Activated naive CD8-positive, alpha-beta T cell (primary cell): Measurements from ENCODE around the gene EPHB2.

ENCODE experiments used
- H3K27ac Mint-ChIP-seq: one replicate; pipeline ENCODE4 v1.8.0; 2021; ENCODE audit warnings: mixed read lengths
- H3K27me3 Mint-ChIP-seq: one replicate; pipeline ENCODE4 v1.8.0; 2021; ENCODE audit warnings: mixed read lengths
- H3K36me3 Mint-ChIP-seq: one replicate; pipeline ENCODE4 v1.8.0; 2021; ENCODE audit warnings: mixed read lengths
- H3K4me1 Mint-ChIP-seq: one replicate; pipeline ENCODE4 v1.8.0; 2021; ENCODE audit warnings: low read depth, mixed read lengths
- H3K4me3 Mint-ChIP-seq: one replicate; pipeline ENCODE4 v1.8.0; 2021; ENCODE audit warnings: mild to moderate bottlenecking, mixed read lengths
- H3K9me3 Mint-ChIP-seq: one replicate; pipeline ENCODE4 v1.8.0; 2021; ENCODE audit warnings: low read depth, mixed read lengths

The EPHB2 gene

DNA sequence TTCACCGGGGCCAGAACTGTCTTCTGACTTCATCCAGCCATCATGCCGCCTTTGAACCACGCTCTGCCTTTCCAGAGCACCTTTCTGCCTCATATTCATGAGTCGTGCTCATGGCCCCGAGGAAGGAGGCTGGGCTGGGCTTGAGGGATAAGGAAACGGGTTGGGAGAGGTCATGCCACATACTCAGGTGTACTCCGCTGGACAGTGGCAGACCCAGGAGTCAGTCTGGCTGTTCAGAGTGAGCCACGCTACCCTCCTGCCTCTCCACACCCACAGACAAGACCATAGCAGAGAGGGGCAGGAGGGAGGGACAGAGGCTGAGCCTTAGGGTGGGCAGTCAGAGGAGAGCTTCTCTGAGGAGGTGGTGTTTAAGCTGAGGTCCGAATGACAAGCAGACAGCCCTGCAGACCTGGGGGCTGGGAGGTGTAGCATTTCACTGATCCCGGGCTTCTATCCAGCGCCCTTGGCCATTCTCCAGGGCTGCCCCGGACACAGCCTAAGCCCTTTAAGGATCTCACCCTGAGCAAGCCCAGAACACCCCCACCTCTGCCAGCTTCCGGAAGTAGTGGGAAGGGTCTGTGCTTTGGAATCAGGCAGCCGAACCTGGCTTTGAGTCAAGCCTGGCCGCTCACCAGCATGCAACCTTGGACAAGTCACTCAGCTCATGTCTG, 159.7 kb downstream of the EPHB2 start:
- Mint-ChIP-seq H3K4me1 (no peaks in the 10 kb centered on the region), H3K27me3 (peaks cover 2% of the 10 kb centered on the region), H3K9me3 (no peaks in the 10 kb centered on the region), H3K27ac (no peak overlapping the region), H3K4me3 (no peak overlapping the region), H3K36me3 (no peaks in the 10 kb centered on the region)

DNA sequence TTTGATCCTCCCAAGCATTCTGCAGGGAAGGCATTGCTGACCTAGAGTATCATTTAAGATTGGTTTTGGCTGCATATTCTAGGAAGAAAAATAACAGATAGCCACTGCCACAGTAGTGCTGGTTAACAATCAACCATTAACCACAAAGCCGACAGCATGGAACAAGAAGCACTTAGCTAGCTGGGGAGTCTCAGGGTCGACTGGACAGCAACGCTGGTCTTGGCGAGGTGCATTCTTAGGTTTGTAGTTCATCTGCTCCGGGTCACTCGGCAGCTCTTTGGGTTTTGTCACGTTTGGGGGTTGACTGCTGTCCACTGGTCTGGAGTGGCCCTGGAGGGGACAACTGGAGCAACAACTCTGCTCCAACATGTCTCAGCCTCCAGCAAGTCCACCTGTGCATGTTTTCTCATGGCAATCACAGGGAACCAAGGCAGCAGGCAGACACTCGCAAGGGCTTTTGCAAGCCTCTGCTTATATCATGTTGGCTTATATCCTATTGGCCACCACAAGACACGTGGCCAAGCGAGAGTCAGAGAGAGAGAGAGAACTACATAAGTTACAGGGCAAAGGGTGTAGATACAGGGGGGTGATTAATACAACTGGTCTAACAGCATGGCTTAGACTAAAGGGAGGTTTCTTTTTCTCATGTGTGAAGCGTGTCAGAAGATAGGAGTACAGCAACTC, 162.5 kb downstream of the EPHB2 start:
- no peaks in the 10 kb centered on the region for H3K36me3 Mint-ChIP-seq
- H3K27ac Mint-ChIP-seq: no peak overlapping the region
- no peaks in the 10 kb centered on the region for H3K4me1 Mint-ChIP-seq
- no peak overlapping the region for H3K4me3 Mint-ChIP-seq
- H3K27me3 Mint-ChIP-seq: no peaks in the 10 kb centered on the region
- H3K9me3 Mint-ChIP-seq: no peaks in the 10 kb centered on the region

GRCh38 chr1:22874785-22875184, 164.1 kb downstream of the EPHB2 start:
- no peak overlapping the region for H3K27ac Mint-ChIP-seq
- H3K9me3 Mint-ChIP-seq: no peaks in the 10 kb centered on the region
- no peaks in the 10 kb centered on the region for H3K36me3 Mint-ChIP-seq
- no peaks in the 10 kb centered on the region for H3K27me3 Mint-ChIP-seq
- no peak overlapping the region for H3K4me3 Mint-ChIP-seq
- no peaks in the 10 kb centered on the region for H3K4me1 Mint-ChIP-seq

GRCh38 chr1:22875241-22875640, 164.6 kb downstream of the EPHB2 start:
- Mint-ChIP-seq H3K27ac (no peak overlapping the region), H3K4me3 (no peak overlapping the region), H3K9me3 (no peaks in the 10 kb centered on the region), H3K36me3 (no peaks in the 10 kb centered on the region), H3K27me3 (no peaks in the 10 kb centered on the region), H3K4me1 (no peaks in the 10 kb centered on the region)

DNA sequence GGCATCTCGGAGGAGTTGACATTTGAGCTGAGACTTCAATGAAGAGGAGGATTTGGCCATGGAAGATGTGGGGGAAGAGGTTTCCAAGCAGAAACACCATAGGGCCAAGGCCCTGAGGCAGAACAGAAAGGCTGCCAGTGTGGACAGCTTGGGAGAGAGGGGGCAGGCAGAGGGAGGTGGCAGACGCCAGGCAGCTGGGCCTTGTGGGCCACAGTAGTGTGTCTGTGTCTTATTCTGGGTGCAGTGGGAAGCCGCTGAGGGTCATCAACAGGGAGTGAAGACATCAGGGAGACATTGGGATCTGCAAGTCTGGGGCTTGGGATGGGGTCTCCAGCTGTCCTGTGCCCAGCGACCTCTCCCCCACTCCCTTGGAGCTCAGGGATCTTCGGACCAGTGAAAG, 165.2 kb downstream of the EPHB2 start:
- no peaks in the 10 kb centered on the region for H3K4me1 Mint-ChIP-seq
- no peaks in the 10 kb centered on the region for H3K27me3 Mint-ChIP-seq
- H3K9me3 Mint-ChIP-seq: no peaks in the 10 kb centered on the region
- H3K4me3 Mint-ChIP-seq: no peak overlapping the region
- H3K36me3 Mint-ChIP-seq: no peaks in the 10 kb centered on the region
- no peak overlapping the region for H3K27ac Mint-ChIP-seq

GRCh38 chr1:22876359-22877111, 165.9 kb downstream of the EPHB2 start:
- Mint-ChIP-seq H3K9me3 (no peaks in the 10 kb centered on the region), H3K4me1 (no peaks in the 10 kb centered on the region), H3K27ac (no peak overlapping the region), H3K4me3 (no peak overlapping the region), H3K36me3 (no peaks in the 10 kb centered on the region), H3K27me3 (no peaks in the 10 kb centered on the region)

- no peaks in the 10 kb centered on the region for H3K4me1 Mint-ChIP-seq
- no peak overlapping the region for H3K4me3 Mint-ChIP-seq
- H3K36me3 Mint-ChIP-seq: no peaks in the 10 kb centered on the region
- no peaks in the 10 kb centered on the region for H3K9me3 Mint-ChIP-seq
- no peak overlapping the region for H3K27ac Mint-ChIP-seq
- no peaks in the 10 kb centered on the region for H3K27me3 Mint-ChIP-seq
Measured at GRCh38 chr1:22877112-22877915, 166.7 kb downstream of the EPHB2 start.

- H3K9me3 Mint-ChIP-seq: no peaks in the 10 kb centered on the region
Measured at GRCh38 chr1:22877980-22878379, 167.3 kb downstream of the EPHB2 start.

DNA sequence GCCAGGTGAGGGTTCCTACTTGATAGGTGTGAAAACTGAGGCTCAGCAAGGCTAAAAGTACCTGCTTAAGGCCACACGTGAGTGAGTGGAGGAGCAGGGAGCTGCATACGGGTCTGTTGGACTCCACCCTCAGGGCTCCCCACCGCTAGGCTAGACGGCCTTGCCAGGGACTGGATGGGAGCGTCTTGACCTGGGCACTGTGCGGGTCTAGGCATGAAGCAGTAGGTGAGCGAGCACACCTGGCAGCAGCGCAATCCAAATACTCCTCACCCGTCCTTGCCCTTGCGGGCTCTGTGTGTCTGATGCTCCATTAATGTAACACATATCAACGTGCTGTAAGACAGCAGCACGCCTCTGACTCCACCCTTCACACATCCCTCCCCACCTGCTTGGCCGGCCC, 168.0 kb downstream of the EPHB2 start:
- no peak overlapping the region for H3K27ac Mint-ChIP-seq
- no peaks in the 10 kb centered on the region for H3K9me3 Mint-ChIP-seq
- H3K4me3 Mint-ChIP-seq: no peak overlapping the region
- no peaks in the 10 kb centered on the region for H3K36me3 Mint-ChIP-seq
- H3K27me3 Mint-ChIP-seq: no peaks in the 10 kb centered on the region
- H3K4me1 Mint-ChIP-seq: no peaks in the 10 kb centered on the region

More at GRCh38 chr1:22877980-22878379, 167.3 kb downstream of the EPHB2 start:
- H3K27ac Mint-ChIP-seq: no peak overlapping the region
- H3K36me3 Mint-ChIP-seq: no peaks in the 10 kb centered on the region
- no peaks in the 10 kb centered on the region for H3K4me1 Mint-ChIP-seq
- no peaks in the 10 kb centered on the region for H3K27me3 Mint-ChIP-seq
- H3K4me3 Mint-ChIP-seq: no peak overlapping the region

GRCh38 chr1:22879445-22879844, 168.8 kb downstream of the EPHB2 start:
- no peaks in the 10 kb centered on the region for H3K4me1 Mint-ChIP-seq

GRCh38 chr1:22880174-22880601, 169.5 kb downstream of the EPHB2 start:
- H3K27me3 Mint-ChIP-seq: no peaks in the 10 kb centered on the region
- no peak overlapping the region for H3K4me3 Mint-ChIP-seq
- H3K36me3 Mint-ChIP-seq: no peaks in the 10 kb centered on the region
- peaks cover 5% of the 10 kb centered on the region for H3K4me1 Mint-ChIP-seq
- no peaks in the 10 kb centered on the region for H3K9me3 Mint-ChIP-seq
- no peak overlapping the region for H3K27ac Mint-ChIP-seq

More at GRCh38 chr1:22879445-22879844, 168.8 kb downstream of the EPHB2 start:
- Mint-ChIP-seq H3K9me3 (no peaks in the 10 kb centered on the region), H3K4me3 (no peak overlapping the region), H3K27ac (no peak overlapping the region), H3K27me3 (no peaks in the 10 kb centered on the region), H3K36me3 (no peaks in the 10 kb centered on the region)

DNA sequence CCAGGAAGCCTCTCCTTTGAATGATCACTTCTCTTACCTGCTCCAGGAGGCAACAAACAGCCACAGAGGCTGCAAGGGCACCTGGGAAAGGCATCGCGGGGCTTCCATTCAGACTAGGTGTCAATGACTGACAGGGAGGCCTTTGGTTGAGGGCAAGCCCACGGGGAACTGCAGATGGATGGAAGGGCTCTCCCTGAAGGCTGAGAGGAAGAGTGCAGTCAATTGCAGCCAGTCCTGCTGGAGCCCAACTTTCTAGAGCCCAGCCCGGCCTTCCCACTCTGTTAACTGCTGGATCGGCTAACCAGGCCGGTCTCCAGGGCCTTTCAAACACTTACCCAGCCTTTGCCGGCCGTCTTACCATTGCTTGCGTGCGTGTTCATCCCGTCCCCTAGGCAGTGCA, 172.8 kb downstream of the EPHB2 start:
- no peaks in the 10 kb centered on the region for H3K9me3 Mint-ChIP-seq
- no peak overlapping the region for H3K27ac Mint-ChIP-seq
- peaks cover 3% of the 10 kb centered on the region for H3K27me3 Mint-ChIP-seq

GRCh38 chr1:22884806-22885530, 174.3 kb downstream of the EPHB2 start:
- no peak overlapping the region for H3K4me3 Mint-ChIP-seq
- peaks cover 8% of the 10 kb centered on the region for H3K27me3 Mint-ChIP-seq
- H3K9me3 Mint-ChIP-seq: no peaks in the 10 kb centered on the region
- peaks cover 5% of the 10 kb centered on the region for H3K4me1 Mint-ChIP-seq
- H3K36me3 Mint-ChIP-seq: no peaks in the 10 kb centered on the region
- H3K27ac Mint-ChIP-seq: no peak overlapping the region

More for the DNA sequence above, 172.8 kb downstream of the EPHB2 start:
- H3K4me1 Mint-ChIP-seq: peaks cover 5% of the 10 kb centered on the region
- H3K4me3 Mint-ChIP-seq: no peak overlapping the region
- H3K36me3 Mint-ChIP-seq: no peaks in the 10 kb centered on the region

- Mint-ChIP-seq H3K4me3 (no peak overlapping the region), H3K27ac (no peak overlapping the region), H3K36me3 (no peaks in the 10 kb centered on the region), H3K4me1 (peaks cover 5% of the 10 kb centered on the region), H3K9me3 (no peaks in the 10 kb centered on the region), H3K27me3 (peaks cover 8% of the 10 kb centered on the region)
Measured at GRCh38 chr1:22886211-22886610, 175.6 kb downstream of the EPHB2 start.
